HepG2 (cell line): ENCODE data around the gene BICDL2. TPM values are rescaled to one million over a fixed set of nuclear protein-coding genes. Genes with fewer than 3 reads are reported as not detected.

Experiments
- E2F5 ChIP-seq: sonication (generic); formaldehyde crosslinking; conservative IDR thresholded peaks from 2 replicates; pipeline ENCODE4 v1.4.0; 2020; ENCODE audit warnings: missing genetic modification reagents
- ERF ChIP-seq: IDR thresholded peaks from 2 replicates; pipeline ENCODE4 v1.6.1; 2018; ENCODE audit warnings: missing biosample characterization, missing genetic modification reagents
- HOMEZ ChIP-seq: IDR thresholded peaks from 2 replicates; pipeline ENCODE4 v1.6.1; 2016; ENCODE audit warnings: low read depth
- KDM2A ChIP-seq: sonication (generic); formaldehyde crosslinking; IDR thresholded peaks from 2 replicates; pipeline ENCODE4 v1.4.0; 2020; ENCODE audit warnings: low read depth, missing genetic modification reagents, borderline replicate concordance
- KMT2B ChIP-seq: IDR thresholded peaks from 2 replicates; pipeline ENCODE4 v1.6.1; 2016; ENCODE audit warnings: missing genetic modification reagents, missing compliant biosample characterization
- MAZ ChIP-seq, 2 experiments: sonication (generic) in 1 of 2; formaldehyde crosslinking in 1 of 2; IDR thresholded peaks; 2 replicates each; pipeline versions ENCODE4 v1.5.0 to v1.6.1; 2012 to 2020; ENCODE audit warnings: low read depth in 2 of 2, mild to moderate bottlenecking in 2 of 2, borderline replicate concordance in 1 of 2, improper control_type of control experiment in 1 of 2, low read length in 1 of 2, missing genetic modification reagents in 1 of 2, moderate library complexity in 1 of 2
- MXD4 ChIP-seq: IDR thresholded peaks from 2 replicates; pipeline ENCODE4 v1.6.1; 2016; ENCODE audit warnings: mild to moderate bottlenecking, missing biosample characterization, missing genetic modification reagents
- NFKBIZ ChIP-seq: IDR thresholded peaks from 2 replicates; pipeline ENCODE4 v1.6.1; 2018; ENCODE audit warnings: missing genetic modification reagents, missing compliant biosample characterization
- RCOR2 ChIP-seq: IDR thresholded peaks from 2 replicates; pipeline ENCODE4 v1.6.1; 2016; ENCODE audit warnings: missing biosample characterization, missing genetic modification reagents
- SMC3 ChIP-seq: IDR thresholded peaks from 2 replicates; pipeline ENCODE4 v1.6.1; 2011; ENCODE audit warnings: low read length, improper control_type of control experiment
- SOX13 ChIP-seq, 3 experiments: fragments of 450-650 bp in 1 of 3; sonication (generic) in 1 of 3; formaldehyde crosslinking in 1 of 3; IDR thresholded peaks in 2 of 3; conservative IDR thresholded peaks in 1 of 3; 2 replicates each; pipeline versions ENCODE4 v1.5.0 to v1.6.1; 2016 to 2020; ENCODE audit warnings: antibody characterized with exemption in 1 of 3, mild to moderate bottlenecking in 1 of 3, missing compliant biosample characterization in 1 of 3, missing genetic modification reagents in 1 of 3, moderate library complexity in 1 of 3
- STAG1 ChIP-seq: sonication (generic); formaldehyde crosslinking; IDR thresholded peaks from 2 replicates; pipeline ENCODE4 v1.4.0; 2020; ENCODE audit warnings: missing genetic modification reagents
- YY1 ChIP-seq: IDR thresholded peaks from 2 replicates; pipeline ENCODE4 v1.6.1; 2011; ENCODE audit warnings: low read length, low read depth, moderate library complexity, mild to moderate bottlenecking; ENCODE audit not compliant: insufficient read depth, insufficient replicate concordance
- ZBTB1 ChIP-seq: sonication (generic); formaldehyde crosslinking; IDR thresholded peaks from 2 replicates; pipeline ENCODE4 v1.4.0; 2020; ENCODE audit warnings: missing genetic modification reagents, borderline replicate concordance
- ZC3H13 ChIP-seq: sonication (generic); formaldehyde crosslinking; IDR thresholded peaks from 2 replicates; pipeline ENCODE4 v1.8.1; 2023; ENCODE audit warnings: mild to moderate bottlenecking, missing genetic modification reagents, moderate library complexity
- ZNF124 ChIP-seq: sonication (generic); formaldehyde crosslinking; IDR thresholded peaks from 2 replicates; pipeline ENCODE4 v1.4.0; 2020; ENCODE audit warnings: missing genetic modification reagents
- ZNF251 ChIP-seq: sonication (generic); formaldehyde crosslinking; IDR thresholded peaks from 2 replicates; pipeline ENCODE4 v1.9.0; 2021; ENCODE audit warnings: mild to moderate bottlenecking, missing genetic modification reagents
- ZNF263 ChIP-seq: sonication (generic); formaldehyde crosslinking; IDR thresholded peaks from 2 replicates; pipeline ENCODE4 v1.4.0; 2020; ENCODE audit warnings: missing genetic modification reagents
- ZNF574 ChIP-seq: sonication (generic); formaldehyde crosslinking; IDR thresholded peaks from 2 replicates; pipeline ENCODE4 v1.4.0; 2020; ENCODE audit warnings: missing genetic modification reagents
- ZNF652 ChIP-seq: IDR thresholded peaks from 2 replicates; pipeline ENCODE4 v1.6.1; 2016; ENCODE audit warnings: low read depth, borderline replicate concordance
- ZNF768 ChIP-seq: sonication (generic); formaldehyde crosslinking; IDR thresholded peaks from 2 replicates; pipeline ENCODE4 v1.4.0; 2020; ENCODE audit warnings: missing genetic modification reagents
- ZSCAN5A ChIP-seq: sonication (generic); formaldehyde crosslinking; IDR thresholded peaks from 2 replicates; pipeline ENCODE4 v1.8.0; 2022; ENCODE audit warnings: mild to moderate bottlenecking, missing genetic modification reagents, borderline replicate concordance
- polyA plus RNA-seq, 8 experiments: library from polyadenylated mRNA; depleted of rRNA in 3 of 8; stranded (reverse) in 7 of 8; unstranded in 1 of 8; fragments of >200 nt; fragmentation: Illumina TruSeq in 4 of 8; extraction: Trizol in 4 of 8; gene quantifications; 2 replicates each; pipeline versions ENCODE4 v1.2.1 to v1.2.3, GENCODE V29; 2011 to 2016; ENCODE audit warnings: low read depth in 4 of 8, missing spikeins in 1 of 8, mixed read lengths in 1 of 8; ENCODE audit not compliant: insufficient read depth in 1 of 8
- total RNA-seq, 5 experiments: library from RNA; depleted of rRNA; stranded (reverse); fragments of >200 nt; fragmentation: Illumina TruSeq; extraction: Trizol; gene quantifications; 2 replicates each; pipeline ENCODE4 v1.2.3, GENCODE V29; 2016; ENCODE audit warnings: low read depth in 1 of 5

Gene BICDL2
- total and polyA plus RNA-seq, 2 of the 13 experiments (the other 11 are each of a cell fraction or from before 2014, with no cell fraction given) = 0.12 TPM; not detected in 1

GRCh38 chr16:3003582-3004270 is 33.0 kb downstream of the BICDL2 start (continued):
- no peak for TF ChIP-seq ZSCAN5A
- peak; percentile 86 for TF ChIP-seq ERF (CRISPR knock-in tag)
- TF ChIP-seq MAZ (IDR thresholded peaks at IDR 0.05; ENCODE audit: borderline replicate concordance, low read depth, low read length) = peak; percentile 36; the same call in 1 of the 2 replicates
- TF ChIP-seq MAZ (CRISPR knock-in tag; IDR thresholded peaks at IDR 0.05; ENCODE audit: low read depth) = peak; percentile 85
- peak; percentile 41; the same call in 1 of the 2 replicates for TF ChIP-seq RCOR2
- TF ChIP-seq SOX13 (IDR thresholded peaks at IDR 0.05) = no peak
- TF ChIP-seq SOX13 (CRISPR knock-in tag; conservative IDR thresholded peaks at IDR 0.05 in 1 of 2, IDR thresholded peaks at IDR 0.05 in 1 of 2) = peak in 1 of 2 experiments; percentile 45; a peak in 1 of 4 replicates
- TF ChIP-seq ZNF251 (CRISPR knock-in tag) = no peak
- 0 out of 2 replicates have a peak, but pooled peaks have one; percentile 26 for TF ChIP-seq HOMEZ (CRISPR knock-in tag)
- TF ChIP-seq ZC3H13 = no peak
- TF ChIP-seq ZBTB1 (CRISPR knock-in tag) = no peak
- TF ChIP-seq YY1 = peak; percentile 81
- 0 out of 2 replicates have a peak, but pooled peaks have one; percentile 19 for TF ChIP-seq NFKBIZ (CRISPR knock-in tag)
- no peak for TF ChIP-seq ZNF652 (CRISPR knock-in tag)
- peak; percentile 53; the same call in 1 of the 2 replicates for TF ChIP-seq KMT2B
- TF ChIP-seq STAG1 (CRISPR knock-in tag) = peak; percentile 94
- peak; percentile 44; the same call in 1 of the 2 replicates for TF ChIP-seq MXD4 (CRISPR knock-in tag)
- TF ChIP-seq ZNF263 (CRISPR knock-in tag) = peak; percentile 24; the same call in 1 of the 2 replicates
- TF ChIP-seq SMC3 = peak; percentile 3; the same call in 1 of the 2 replicates
- TF ChIP-seq E2F5 (CRISPR knock-in tag) = peak; percentile 75; the same call in 1 of the 2 replicates
- TF ChIP-seq ZNF574 (CRISPR knock-in tag) = peak; percentile 49
- no peak for TF ChIP-seq ZNF768
- peak; percentile 92 for TF ChIP-seq KDM2A (CRISPR knock-in tag)
- peak; percentile 83; the same call in 1 of the 2 replicates for TF ChIP-seq ZNF124 (CRISPR knock-in tag)
